ENCODE measurements around the gene RSPH3. TPM values are rescaled to one million over a fixed set of nuclear protein-coding genes. Genes with fewer than 3 reads are reported as not detected.
A peak's percentile ranks its signal among the peaks of the same experiment; 100 is the strongest.

Gene RSPH3
- total and polyA plus RNA-seq, 2 experiments from 2014 or later: 8.0 to 8.2 TPM

DNA sequence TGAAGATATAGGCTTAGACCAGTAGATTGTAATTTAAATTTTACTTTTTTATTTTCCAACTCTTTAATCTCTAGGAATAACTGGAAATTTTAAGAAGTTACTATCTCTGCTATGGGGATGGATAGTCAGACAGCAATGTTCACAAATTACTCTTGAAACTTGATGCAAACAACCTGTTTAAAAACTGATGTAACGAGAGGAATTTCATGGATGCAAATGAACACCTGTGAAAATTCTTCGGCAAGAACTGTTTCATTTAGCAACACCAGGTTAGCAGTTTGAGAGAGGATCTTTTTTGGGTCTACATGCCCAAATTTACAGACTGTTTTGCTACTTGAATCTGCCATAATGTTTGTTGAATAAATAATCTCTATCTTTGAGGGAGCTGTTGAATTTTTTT is 20.0 kb upstream of the RSPH3 start:
- H3K27me3 ChIP-seq: no peaks in the 10 kb centered on the region
- no peak overlapping the region for H3K4me3 ChIP-seq
- TF ChIP-seq EZH2phosphoT487 (IDR thresholded peaks at IDR 0.05; ENCODE audit: low read depth, severe bottlenecking, unreplicated experiment): no peak
- no peak for TF ChIP-seq EZH2 (IDR thresholded peaks at IDR 0.05; ENCODE audit: borderline replicate concordance)
- TF ChIP-seq, protein P1, sequence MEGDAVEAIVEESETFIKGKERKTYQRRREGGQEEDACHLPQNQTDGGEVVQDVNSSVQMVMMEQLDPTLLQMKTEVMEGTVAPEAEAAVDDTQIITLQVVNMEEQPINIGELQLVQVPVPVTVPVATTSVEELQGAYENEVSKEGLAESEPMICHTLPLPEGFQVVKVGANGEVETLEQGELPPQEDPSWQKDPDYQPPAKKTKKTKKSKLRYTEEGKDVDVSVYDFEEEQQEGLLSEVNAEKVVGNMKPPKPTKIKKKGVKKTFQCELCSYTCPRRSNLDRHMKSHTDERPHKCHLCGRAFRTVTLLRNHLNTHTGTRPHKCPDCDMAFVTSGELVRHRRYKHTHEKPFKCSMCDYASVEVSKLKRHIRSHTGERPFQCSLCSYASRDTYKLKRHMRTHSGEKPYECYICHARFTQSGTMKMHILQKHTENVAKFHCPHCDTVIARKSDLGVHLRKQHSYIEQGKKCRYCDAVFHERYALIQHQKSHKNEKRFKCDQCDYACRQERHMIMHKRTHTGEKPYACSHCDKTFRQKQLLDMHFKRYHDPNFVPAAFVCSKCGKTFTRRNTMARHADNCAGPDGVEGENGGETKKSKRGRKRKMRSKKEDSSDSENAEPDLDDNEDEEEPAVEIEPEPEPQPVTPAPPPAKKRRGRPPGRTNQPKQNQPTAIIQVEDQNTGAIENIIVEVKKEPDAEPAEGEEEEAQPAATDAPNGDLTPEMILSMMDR (IDR thresholded peaks at IDR 0.05; ENCODE audit: poor library complexity): no peak
- H4K20me1 ChIP-seq (ENCODE audit: insufficient read depth, poor library complexity, severe bottlenecking): no peaks in the 10 kb centered on the region
- H3K9me2 ChIP-seq (replicated peaks; ENCODE audit: insufficient read depth): no peaks in the 10 kb centered on the region
- no peak overlapping the region for H3K27ac ChIP-seq
- H3K36me3 ChIP-seq (replicated peaks; ENCODE audit: insufficient read depth, low read depth): no peaks in the 10 kb centered on the region
- DNase-seq (ENCODE audit: low spot score): no peak
- no peaks in the 10 kb centered on the region for H3K4me1 ChIP-seq (ENCODE audit: insufficient read depth)
- H3K79me2 ChIP-seq: no peaks in the 10 kb centered on the region
- no peaks in the 10 kb centered on the region for H3K9me3 ChIP-seq (ENCODE audit: low read depth)
- WGBS (ENCODE audit: low lambda C conversion rate, missing lambda C conversion rate): 93% methylated on average over 2 of the region's 2 CpGs
- no peak overlapping the region for H2AFZ ChIP-seq
- no peak overlapping the region for H3K4me2 ChIP-seq

DNA sequence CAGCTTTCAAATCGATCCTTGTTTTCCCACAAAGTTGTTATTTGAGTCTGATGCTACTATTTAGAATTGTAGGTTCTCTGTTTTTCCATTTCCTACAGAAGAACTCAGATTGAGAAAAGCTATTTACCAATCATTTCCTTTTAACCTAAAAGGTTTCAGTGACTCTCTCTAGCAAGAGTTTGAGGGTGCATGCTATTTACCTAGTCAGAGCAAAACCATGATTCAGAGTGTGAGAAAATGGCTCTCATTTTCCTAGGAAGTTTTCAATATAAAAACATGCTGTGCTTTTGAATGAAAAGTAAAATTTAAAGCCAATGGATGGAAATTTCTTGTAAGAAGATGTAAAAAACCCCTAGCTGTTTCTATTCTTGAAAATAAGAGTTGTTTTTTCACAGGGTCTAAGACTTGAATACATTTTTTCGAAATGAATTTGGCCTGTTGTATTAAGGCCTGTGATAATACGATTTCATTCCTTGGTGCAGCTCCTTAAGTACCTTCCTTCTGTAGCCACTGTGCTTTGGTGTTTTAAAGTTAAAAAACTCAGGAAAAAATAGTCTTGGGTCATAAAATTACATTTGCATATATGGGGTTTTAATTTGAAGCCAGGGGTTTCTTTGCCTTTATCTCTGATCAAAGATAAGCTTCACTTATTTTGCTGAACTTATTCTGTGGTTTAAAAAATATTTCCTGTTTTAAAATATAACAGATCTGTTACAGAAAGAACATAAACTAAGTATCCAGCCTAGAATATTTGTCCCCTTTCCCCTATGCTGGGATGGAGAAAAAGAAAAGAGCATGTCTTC is 18.0 kb upstream of the RSPH3 start:
- H2AFZ ChIP-seq: peak overlapping the region; percentile 10
- H3K9me3 ChIP-seq (ENCODE audit: low read depth): no peaks in the 10 kb centered on the region
- no peaks in the 10 kb centered on the region for H3K36me3 ChIP-seq (replicated peaks; ENCODE audit: insufficient read depth, low read depth)
- H4K20me1 ChIP-seq (ENCODE audit: insufficient read depth, poor library complexity, severe bottlenecking): no peaks in the 10 kb centered on the region
- H3K27ac ChIP-seq: no peak overlapping the region
- H3K27me3 ChIP-seq: no peaks in the 10 kb centered on the region
- no peak for DNase-seq (ENCODE audit: low spot score)
- H3K79me2 ChIP-seq: no peaks in the 10 kb centered on the region
- H3K4me3 ChIP-seq: no peak overlapping the region
- 88% methylated on average over 3 of the region's 3 CpGs for WGBS (ENCODE audit: low lambda C conversion rate, missing lambda C conversion rate)
- no peak overlapping the region for H3K4me2 ChIP-seq
- H3K9me2 ChIP-seq (replicated peaks; ENCODE audit: insufficient read depth): no peaks in the 10 kb centered on the region
- TF ChIP-seq EZH2phosphoT487 (IDR thresholded peaks at IDR 0.05; ENCODE audit: low read depth, severe bottlenecking, unreplicated experiment): no peak
- no peak for TF ChIP-seq EZH2 (IDR thresholded peaks at IDR 0.05; ENCODE audit: borderline replicate concordance)
- TF ChIP-seq, protein P1 (IDR thresholded peaks at IDR 0.05; ENCODE audit: poor library complexity): no peak
- no peaks in the 10 kb centered on the region for H3K4me1 ChIP-seq (ENCODE audit: insufficient read depth)

DNA sequence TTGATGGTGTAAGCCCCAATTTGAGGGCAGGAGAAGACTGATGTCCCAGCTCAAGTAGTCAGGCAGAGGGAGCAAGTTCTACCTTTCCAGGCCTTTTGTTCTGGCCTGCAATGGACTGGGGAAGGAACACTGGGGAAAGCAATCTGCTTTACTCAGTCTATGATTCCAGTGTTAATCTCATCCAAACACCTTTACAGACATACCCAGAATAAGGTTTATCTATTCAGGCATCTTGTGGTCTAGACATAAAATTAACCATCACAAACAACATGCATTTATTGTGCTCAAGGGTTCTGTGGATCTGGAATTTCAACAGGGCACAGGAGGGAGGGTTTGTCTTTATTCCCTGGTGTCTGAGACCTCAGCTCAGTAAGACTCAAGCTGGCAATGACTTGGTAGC is 14.4 kb upstream of the RSPH3 start:
- Histone ChIP-seq H4K20me1 (ENCODE audit: insufficient read depth, poor library complexity, severe bottlenecking) (no peaks in the 10 kb centered on the region), H3K79me2 (no peaks in the 10 kb centered on the region), H3K27ac (no peak overlapping the region), H3K36me3 (replicated peaks; ENCODE audit: insufficient read depth, low read depth) (no peaks in the 10 kb centered on the region), H2AFZ (no peak overlapping the region), H3K27me3 (no peaks in the 10 kb centered on the region), H3K4me1 (ENCODE audit: insufficient read depth) (no peaks in the 10 kb centered on the region), H3K4me3 (no peak overlapping the region), H3K9me3 (ENCODE audit: low read depth) (no peaks in the 10 kb centered on the region), H3K4me2 (no peak overlapping the region), H3K9me2 (replicated peaks; ENCODE audit: insufficient read depth) (no peaks in the 10 kb centered on the region)
- no peak for DNase-seq (ENCODE audit: low spot score)
- TF ChIP-seq EZH2phosphoT487 (IDR thresholded peaks at IDR 0.05; ENCODE audit: low read depth, severe bottlenecking, unreplicated experiment) (no peak), EZH2 (IDR thresholded peaks at IDR 0.05; ENCODE audit: borderline replicate concordance) (no peak)
- TF ChIP-seq, protein P1 (IDR thresholded peaks at IDR 0.05; ENCODE audit: poor library complexity): no peak

Data from hepatocyte (in vitro differentiated cells).